GM13976 (cell line): ENCODE data around the gene MYADML2.

Experiments
- DNase-seq: peaks from one replicate; pipeline ENCODE4 v3.0.0; 2012; ENCODE audit warnings: low spot score
- in situ Hi-C: fragments of 300-500 bp; cut with MboI; formaldehyde crosslinking; loops from one replicate; pipeline ENCODE4 v1.12.0; 2022; ENCODE audit warnings: low sequenced_read_pairs, mixed read lengths, inconsistent platforms; ENCODE audit not compliant: unreplicated experiment
- TF ChIP-seq, protein P1 (sequence below): IDR thresholded peaks from 2 replicates; pipeline ENCODE4 v1.5.1; 2012; ENCODE audit warnings: borderline replicate concordance, mild to moderate bottlenecking; ENCODE audit not compliant: insufficient read depth; ENCODE audit errors: extremely low read depth, missing control alignments, control extremely low read depth

MYADML2 gene

DNA sequence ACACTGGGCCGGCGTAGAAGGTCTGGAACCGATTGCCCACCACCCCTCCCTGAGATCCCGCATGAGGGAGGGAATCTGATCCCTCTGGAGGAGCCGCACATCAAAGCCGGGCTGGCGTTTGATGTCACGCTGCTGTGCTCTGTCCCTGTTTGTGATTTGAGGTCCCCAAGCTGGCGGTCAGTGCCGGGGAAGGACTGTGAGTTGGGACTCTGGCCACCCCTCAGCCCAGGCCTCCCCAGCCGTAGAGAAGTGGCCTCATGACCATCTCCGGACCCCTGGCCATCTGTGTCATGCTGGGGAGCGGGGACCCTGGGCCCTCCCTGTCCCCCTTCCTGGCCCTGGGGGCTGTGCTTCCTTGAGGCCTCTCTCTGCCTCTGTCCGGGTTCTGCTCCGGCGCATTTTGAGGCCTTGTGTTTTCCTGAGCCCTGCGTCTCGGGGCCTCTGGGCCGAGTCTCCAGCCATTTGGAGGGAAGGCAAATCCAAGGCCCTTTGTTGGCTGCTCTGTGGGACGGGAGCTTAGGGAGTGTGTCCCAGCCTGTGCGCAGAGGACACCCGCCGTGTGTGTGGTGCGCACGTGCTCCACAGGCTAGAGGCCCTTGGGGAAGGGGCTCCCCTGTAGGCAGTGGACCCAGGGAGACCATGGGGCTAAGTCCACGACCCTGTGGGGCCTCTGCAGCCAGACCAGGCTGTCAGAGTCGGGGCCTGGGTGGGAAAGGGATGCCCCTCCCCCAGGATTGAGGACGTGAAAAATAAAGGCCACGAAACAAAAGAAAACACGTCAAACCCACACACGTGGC lies 45.5 kb upstream of the MYADML2 start:
- TF ChIP-seq, protein P1, sequence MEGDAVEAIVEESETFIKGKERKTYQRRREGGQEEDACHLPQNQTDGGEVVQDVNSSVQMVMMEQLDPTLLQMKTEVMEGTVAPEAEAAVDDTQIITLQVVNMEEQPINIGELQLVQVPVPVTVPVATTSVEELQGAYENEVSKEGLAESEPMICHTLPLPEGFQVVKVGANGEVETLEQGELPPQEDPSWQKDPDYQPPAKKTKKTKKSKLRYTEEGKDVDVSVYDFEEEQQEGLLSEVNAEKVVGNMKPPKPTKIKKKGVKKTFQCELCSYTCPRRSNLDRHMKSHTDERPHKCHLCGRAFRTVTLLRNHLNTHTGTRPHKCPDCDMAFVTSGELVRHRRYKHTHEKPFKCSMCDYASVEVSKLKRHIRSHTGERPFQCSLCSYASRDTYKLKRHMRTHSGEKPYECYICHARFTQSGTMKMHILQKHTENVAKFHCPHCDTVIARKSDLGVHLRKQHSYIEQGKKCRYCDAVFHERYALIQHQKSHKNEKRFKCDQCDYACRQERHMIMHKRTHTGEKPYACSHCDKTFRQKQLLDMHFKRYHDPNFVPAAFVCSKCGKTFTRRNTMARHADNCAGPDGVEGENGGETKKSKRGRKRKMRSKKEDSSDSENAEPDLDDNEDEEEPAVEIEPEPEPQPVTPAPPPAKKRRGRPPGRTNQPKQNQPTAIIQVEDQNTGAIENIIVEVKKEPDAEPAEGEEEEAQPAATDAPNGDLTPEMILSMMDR, result no peak
- in situ Hi-C loops, result no loop called here

DNA sequence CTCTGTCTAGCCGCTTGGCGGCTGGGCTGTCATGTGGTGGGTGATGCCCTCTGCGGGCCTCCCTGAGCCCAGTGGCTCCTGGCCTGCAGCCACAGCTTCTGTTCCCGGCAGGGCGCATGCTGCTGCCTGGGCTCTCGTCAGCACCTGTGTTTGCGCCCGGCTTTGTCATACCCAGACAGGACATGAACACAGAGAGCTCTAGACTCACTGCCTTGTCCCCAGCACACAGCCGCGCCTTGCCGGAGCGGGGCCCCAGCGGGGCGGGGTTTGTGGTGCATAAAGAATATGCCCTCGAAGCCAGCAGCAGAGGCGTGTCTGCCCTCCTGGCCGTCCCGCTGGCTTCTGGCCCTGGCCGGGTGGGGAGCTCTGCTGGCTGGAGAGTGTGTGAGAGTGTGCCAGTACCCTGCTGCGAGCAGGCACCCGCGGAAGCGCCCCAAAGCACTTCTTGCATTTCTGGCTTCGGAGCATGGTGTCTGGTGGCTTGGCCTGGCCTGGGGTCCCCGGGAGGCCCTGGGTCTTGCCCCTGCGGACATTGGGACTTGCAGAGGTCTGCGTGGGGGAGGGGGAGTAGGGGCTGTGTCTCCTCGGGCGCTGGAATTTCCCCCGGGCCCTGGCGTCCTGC lies 44.8 kb upstream of the MYADML2 start:
- DNase-seq, result no peak
- in situ Hi-C loops, result no loop called here
- TF ChIP-seq, protein P1, result no peak

More for the DNA sequence above, 45.5 kb upstream of the MYADML2 start:
- no peak for DNase-seq

DNA sequence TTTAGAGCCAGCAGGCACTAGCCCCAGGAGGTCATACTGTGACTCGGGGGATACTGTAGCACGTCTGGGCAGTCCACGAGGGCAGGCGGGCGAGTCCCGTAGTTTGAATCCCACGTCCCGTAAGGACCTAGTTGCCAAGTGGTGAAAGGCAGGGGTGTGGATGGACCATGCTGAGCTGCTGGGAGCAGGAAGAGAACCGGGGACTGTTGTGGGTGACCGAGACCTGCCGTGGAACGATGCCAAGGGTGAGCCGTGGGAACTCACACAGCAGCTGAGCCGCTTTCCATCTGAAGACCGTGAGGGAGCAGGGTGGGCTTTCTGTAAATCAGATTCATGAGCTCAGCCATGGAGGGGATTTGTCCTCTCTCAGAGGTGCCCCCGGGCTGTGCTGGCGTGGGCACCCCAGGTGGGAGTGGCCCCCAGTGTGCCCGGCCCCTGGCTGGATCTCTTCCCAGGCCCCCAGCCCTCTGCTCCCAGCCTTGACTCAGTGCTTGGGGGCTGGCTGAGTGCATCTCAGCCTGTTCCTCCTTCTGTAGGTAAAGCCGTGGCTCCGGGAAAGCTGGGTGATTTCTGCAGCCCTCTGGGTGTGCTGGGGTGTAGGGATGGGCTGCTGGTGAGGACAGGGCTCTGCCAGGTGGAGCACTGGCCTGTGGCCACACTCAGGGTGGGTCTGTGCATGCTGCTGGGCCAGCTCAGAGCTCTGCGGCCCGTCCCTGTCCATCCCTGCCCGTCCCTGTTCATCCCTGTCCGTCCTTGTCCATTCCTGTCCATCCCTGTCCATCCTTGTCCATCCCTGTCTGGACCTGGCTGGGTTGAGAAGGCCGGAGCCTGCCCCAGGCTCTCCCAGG lies 44.0 kb upstream of the MYADML2 start:
- TF ChIP-seq, protein P1, result no peak
- in situ Hi-C loops, result no loop called here
- no peak for DNase-seq

DNA sequence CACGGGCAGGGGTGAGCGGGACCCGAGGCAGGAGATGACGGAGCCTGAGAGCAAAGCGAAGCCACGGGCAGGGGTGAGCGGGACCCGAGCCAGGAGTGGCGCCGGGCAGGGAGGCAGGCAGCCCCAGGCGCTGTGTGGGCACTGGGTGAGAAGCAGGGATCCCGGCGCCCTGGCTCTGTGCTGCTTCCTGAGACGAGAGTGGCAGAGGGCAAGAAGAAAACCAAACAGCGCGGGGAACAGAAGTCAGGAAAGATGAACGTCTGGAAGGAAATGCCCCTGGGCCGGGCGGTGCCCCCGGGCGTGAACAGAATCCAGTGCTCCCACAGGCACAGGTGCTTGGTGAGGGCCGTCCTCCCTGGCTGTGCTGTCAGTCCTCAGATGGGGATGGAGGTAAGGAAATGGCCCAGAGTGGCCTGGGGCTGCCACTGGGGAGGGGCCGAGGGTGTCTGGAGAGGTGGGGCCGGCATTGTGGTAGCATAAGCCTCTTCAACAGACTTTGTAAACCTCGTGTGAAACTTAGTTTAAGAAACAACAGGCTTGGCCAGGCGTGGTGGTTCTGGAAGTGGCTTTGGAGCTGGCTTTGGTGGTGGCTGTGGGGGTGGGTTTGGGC lies 40.2 kb upstream of the MYADML2 start:
- in situ Hi-C loops, result no loop called here

DNA sequence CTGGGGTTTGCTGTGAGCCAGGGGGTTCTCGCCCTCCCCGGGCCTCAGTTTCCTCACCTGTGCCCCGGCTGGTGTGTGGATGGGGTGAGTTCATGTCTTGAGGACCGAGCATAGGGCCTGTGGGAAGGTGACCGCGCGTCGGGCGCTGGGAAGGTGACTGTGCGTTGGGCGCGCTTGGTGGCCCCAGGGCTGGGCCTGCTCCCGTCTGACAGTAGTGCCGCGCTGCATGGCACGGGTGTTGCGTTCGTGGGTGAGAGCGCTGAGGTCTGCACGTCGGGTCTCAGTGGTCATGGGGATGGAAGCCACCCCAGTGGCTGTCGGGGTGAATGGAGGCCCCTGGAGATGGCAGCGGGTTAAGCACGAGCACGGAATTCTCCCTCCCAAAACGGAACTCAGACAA lies 39.6 kb upstream of the MYADML2 start:
- TF ChIP-seq, protein P1, result no peak
- in situ Hi-C loops, result no loop called here
- DNase-seq, result no peak

More for the DNA sequence above, 40.2 kb upstream of the MYADML2 start:
- DNase-seq, result no peak
- TF ChIP-seq, protein P1, result no peak

DNA sequence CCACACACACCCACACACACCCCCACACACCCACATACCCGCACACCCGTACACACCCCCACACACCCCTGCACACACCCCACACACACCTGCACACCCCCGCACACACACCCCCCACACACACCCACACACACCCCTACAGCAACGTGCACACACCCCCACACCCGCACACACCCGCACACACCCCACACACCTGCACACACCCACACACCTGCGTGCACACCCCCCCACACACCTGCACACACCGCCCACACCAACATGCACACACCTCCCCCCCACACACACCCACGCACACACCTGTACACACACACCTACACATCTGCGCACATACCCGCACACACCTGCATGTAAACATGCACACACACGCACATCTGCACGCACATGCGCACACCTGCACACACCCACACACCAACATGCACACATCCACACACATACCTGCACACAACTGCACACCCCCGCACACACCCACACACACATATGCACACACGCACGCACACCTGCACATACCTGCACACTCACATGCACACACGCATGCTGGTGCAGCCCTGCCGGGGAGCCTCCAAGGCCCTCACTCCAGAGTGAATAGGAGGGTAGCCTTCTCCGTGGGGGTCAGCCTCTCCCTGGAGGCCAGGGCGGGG lies 37.9 kb upstream of the MYADML2 start:
- TF ChIP-seq, protein P1, result no peak
- no peak for DNase-seq
- in situ Hi-C loops, result no loop called here
